ENCODE measurements around the gene MLLT6.

DNA sequence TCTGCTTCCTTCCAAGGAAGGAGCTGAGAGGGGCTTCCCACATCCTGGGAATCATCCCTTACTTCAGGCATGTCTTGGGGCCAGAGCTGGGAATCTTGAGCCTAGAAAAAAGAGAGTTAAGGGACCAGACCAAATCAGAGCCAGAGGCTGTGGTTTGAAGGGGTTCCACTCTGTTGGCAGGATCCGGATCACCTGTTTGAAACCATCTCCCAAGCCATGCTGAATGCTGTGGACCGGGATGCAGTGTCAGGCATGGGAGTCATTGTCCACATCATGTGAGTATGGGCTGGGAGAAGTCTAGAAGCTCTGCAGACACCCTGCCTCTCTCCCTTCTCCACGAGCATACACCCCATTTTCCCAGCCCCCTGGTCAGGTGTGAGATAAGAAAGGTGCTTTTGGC is 57.2 kb downstream of the MLLT6 start:
- no peak for TF ChIP-seq CTCF (IDR thresholded peaks at IDR 0.05 in 4 of 5, conservative IDR thresholded peaks at IDR 0.05 in 1 of 5)
- TF ChIP-seq POLR2A (IDR thresholded peaks at IDR 0.05): no peak

Measured in gastrocnemius medialis (tissue), 4 donors.